ENCODE results near the gene BACE2. TPM values are rescaled to one million over a fixed set of nuclear protein-coding genes. Genes with fewer than 3 reads are reported as not detected.

BACE2 gene
- total and polyA plus RNA-seq, 2 donors (not counting 1 experiment from before 2014, with no cell fraction given), result 18.4 to 40.8 TPM

DNA sequence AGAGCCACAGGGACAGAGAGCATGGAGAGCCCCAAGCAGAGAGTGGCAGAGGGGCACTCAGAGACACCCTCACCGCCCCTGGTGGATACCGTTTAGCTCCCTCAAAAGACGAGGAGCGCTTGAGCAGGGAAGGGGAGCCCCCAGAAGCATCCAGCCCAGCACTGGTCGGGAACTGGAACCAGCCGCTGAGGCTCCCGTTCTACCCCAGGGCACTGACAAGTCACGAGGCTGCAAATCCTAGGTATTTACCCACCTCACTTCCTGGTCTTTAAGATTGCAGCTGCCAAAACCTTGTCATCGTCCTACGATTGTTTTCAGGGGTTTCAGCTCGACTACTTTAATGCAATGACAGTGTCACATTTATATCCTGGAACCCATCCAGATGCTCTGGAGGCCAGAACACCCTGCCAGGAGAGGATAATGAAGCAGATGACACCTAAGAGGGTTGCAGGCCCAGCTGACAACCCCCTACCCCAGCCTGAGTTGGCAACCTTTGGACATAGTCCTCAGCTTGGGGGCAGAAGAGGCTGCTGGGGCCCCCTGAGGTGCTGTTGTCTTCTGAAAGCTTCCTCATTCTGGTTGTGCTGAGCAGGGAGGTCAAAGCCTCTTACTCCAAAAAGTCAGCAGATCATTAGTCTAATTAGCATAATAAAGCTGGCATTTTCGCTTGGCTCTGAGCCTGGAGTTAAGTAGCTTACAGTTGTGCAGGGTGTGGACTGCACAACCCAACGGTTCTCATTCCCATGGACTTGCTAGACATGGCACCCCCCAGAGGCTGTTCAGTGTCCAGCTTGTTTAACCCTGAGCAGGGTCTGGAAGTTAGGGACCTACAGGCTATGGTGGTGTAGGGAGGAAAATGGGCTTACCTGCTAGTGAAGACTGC is 20.6 kb upstream of the BACE2 start:
- Histone ChIP-seq H3K79me2 (ENCODE audit: control insufficient read depth, insufficient read depth, low read length) (no peaks in the 10 kb centered on the region), H3K9me3 (ENCODE audit: control extremely low read depth in 1 of 3, control insufficient read depth in 2 of 3, insufficient read depth in 1 of 3, low read length in 2 of 3) (peaks cover 1 to 30% (median 13%) of the 10 kb centered on the region in 3 donors), H4K20me1 (ENCODE audit: control insufficient read depth, insufficient read depth, low read length, poor library complexity, severe bottlenecking) (no peaks in the 10 kb centered on the region), H3K4me3 (ENCODE audit: control extremely low read depth in 1 of 5, extremely low read depth in 1 of 5, insufficient read depth in 1 of 5, low read depth in 2 of 5, low read length in 4 of 5) (no peak overlapping the region), H2AFZ (ENCODE audit: insufficient read depth, low read depth, low read length, poor library complexity, severe bottlenecking) (no peak overlapping the region), H3K4me2 (replicated peaks; ENCODE audit: low read depth, low read length, poor library complexity, severe bottlenecking) (no peak overlapping the region), H3K9ac (ENCODE audit: low read length) (no peak overlapping the region), H3K27me3 (replicated peaks in 1 of 4; ENCODE audit: control extremely low read depth in 1 of 4, control insufficient read depth in 3 of 4, insufficient read depth in 4 of 4, low read length in 3 of 4) (peaks cover 0 to 6% (median 0%) of the 10 kb centered on the region in 4 experiments), H3K4me1 (ENCODE audit: control insufficient read depth in 2 of 2, insufficient read depth in 2 of 2, low read length in 2 of 2) (peaks cover 8 to 21% of the 10 kb centered on the region in 2 donors), H3K27ac (ENCODE audit: low read length in 2 of 2) (no peak overlapping the region), H3K36me3 (replicated peaks in 1 of 2; ENCODE audit: control extremely low read depth in 1 of 2, control insufficient read depth in 1 of 2, extremely low read depth in 1 of 2, insufficient read depth in 2 of 2, low read length in 1 of 2) (no peaks in the 10 kb centered on the region)
- H3K4me3 Mint-ChIP-seq, result no peak overlapping the region
- no peak for TF ChIP-seq EZH2 (IDR thresholded peaks at IDR 0.05; ENCODE audit: borderline replicate concordance, insufficient read depth, low read depth, low read length, poor library complexity, severe bottlenecking)
- TF ChIP-seq, protein P1, sequence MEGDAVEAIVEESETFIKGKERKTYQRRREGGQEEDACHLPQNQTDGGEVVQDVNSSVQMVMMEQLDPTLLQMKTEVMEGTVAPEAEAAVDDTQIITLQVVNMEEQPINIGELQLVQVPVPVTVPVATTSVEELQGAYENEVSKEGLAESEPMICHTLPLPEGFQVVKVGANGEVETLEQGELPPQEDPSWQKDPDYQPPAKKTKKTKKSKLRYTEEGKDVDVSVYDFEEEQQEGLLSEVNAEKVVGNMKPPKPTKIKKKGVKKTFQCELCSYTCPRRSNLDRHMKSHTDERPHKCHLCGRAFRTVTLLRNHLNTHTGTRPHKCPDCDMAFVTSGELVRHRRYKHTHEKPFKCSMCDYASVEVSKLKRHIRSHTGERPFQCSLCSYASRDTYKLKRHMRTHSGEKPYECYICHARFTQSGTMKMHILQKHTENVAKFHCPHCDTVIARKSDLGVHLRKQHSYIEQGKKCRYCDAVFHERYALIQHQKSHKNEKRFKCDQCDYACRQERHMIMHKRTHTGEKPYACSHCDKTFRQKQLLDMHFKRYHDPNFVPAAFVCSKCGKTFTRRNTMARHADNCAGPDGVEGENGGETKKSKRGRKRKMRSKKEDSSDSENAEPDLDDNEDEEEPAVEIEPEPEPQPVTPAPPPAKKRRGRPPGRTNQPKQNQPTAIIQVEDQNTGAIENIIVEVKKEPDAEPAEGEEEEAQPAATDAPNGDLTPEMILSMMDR (IDR thresholded peaks at IDR 0.05), result no peak
- WGBS (ENCODE audit: insufficient coverage), result 86% methylated on average over 12 of the region's 13 CpGs
- intact Hi-C loops (cut with micrococcal nuclease), result no loop called here
- H3K9me3 Mint-ChIP-seq (ENCODE audit: insufficient read depth), result no peaks in the 10 kb centered on the region
- CTCF ChIA-PET, result no interaction called here
- POLR2A ChIA-PET, result no interaction called here
- no peak for ATAC-seq (ENCODE audit: low read depth)
- peaks cover 19% of the 10 kb centered on the region for H3K27me3 Mint-ChIP-seq
- peaks cover 18% of the 10 kb centered on the region for H3K4me1 Mint-ChIP-seq
- no peak overlapping the region for H3K27ac Mint-ChIP-seq
- DNase-seq, result no peak

DNA sequence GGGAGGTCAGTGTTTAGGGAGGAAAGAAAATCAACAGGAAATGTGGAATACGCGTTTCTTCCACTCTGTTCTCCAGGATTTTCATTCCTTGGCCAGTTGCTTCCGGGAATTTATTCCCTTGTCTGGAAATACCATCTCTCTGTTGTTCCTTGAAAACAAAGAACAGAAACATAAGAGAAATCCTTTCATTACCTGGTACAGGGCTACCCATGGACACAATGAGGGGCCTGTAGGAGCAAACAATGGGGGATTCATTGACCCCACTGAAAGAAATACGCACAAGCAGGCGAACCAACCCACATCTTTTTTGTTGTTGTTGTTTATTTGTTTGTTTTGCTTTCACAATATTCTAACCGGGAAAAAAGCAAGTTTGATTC is 20.0 kb upstream of the BACE2 start:
- peaks cover 1 to 34% (median 19%) of the 10 kb centered on the region in 3 donors for H3K9me3 ChIP-seq (ENCODE audit: control extremely low read depth in 1 of 3, control insufficient read depth in 2 of 3, insufficient read depth in 1 of 3, low read length in 2 of 3)
- Mint-ChIP-seq H3K9me3 (ENCODE audit: insufficient read depth) (peaks cover 2% of the 10 kb centered on the region), H3K27me3 (peaks cover 19% of the 10 kb centered on the region), H3K4me1 (peaks cover 18% of the 10 kb centered on the region), H3K27ac (no peak overlapping the region), H3K4me3 (no peak overlapping the region)
- ATAC-seq (ENCODE audit: low read depth) (no peak), DNase-seq (no peak)
- H3K4me3 ChIP-seq (ENCODE audit: control extremely low read depth in 1 of 5, extremely low read depth in 1 of 5, insufficient read depth in 1 of 5, low read depth in 2 of 5, low read length in 4 of 5), result no peak overlapping the region
- no peak overlapping the region for H3K4me2 ChIP-seq (replicated peaks; ENCODE audit: low read depth, low read length, poor library complexity, severe bottlenecking)
- H2AFZ ChIP-seq (ENCODE audit: insufficient read depth, low read depth, low read length, poor library complexity, severe bottlenecking), result no peak overlapping the region
- H4K20me1 ChIP-seq (ENCODE audit: control insufficient read depth, insufficient read depth, low read length, poor library complexity, severe bottlenecking), result no peaks in the 10 kb centered on the region
- ChIA-PET POLR2A (no interaction called here), CTCF (no interaction called here)
- H3K27me3 ChIP-seq (replicated peaks in 1 of 4; ENCODE audit: control extremely low read depth in 1 of 4, control insufficient read depth in 3 of 4, insufficient read depth in 4 of 4, low read length in 3 of 4), result peaks cover 0 to 6% (median 0%) of the 10 kb centered on the region in 4 experiments
- no peak overlapping the region for H3K27ac ChIP-seq (ENCODE audit: low read length in 2 of 2)
- H3K79me2 ChIP-seq (ENCODE audit: control insufficient read depth, insufficient read depth, low read length), result no peaks in the 10 kb centered on the region
- intact Hi-C loops (cut with micrococcal nuclease), result no loop called here
- 82% methylated on average over 3 of the region's 6 CpGs for WGBS (ENCODE audit: insufficient coverage)
- TF ChIP-seq, protein P1 (IDR thresholded peaks at IDR 0.05), result no peak
- no peak for TF ChIP-seq EZH2 (IDR thresholded peaks at IDR 0.05; ENCODE audit: borderline replicate concordance, insufficient read depth, low read depth, low read length, poor library complexity, severe bottlenecking)
- peaks cover 8 to 21% of the 10 kb centered on the region in 2 donors for H3K4me1 ChIP-seq (ENCODE audit: control insufficient read depth in 2 of 2, insufficient read depth in 2 of 2, low read length in 2 of 2)
- H3K9ac ChIP-seq (ENCODE audit: low read length), result no peak overlapping the region
- no peaks in the 10 kb centered on the region for H3K36me3 ChIP-seq (replicated peaks in 1 of 2; ENCODE audit: control extremely low read depth in 1 of 2, control insufficient read depth in 1 of 2, extremely low read depth in 1 of 2, insufficient read depth in 2 of 2, low read length in 1 of 2)
